GM21515 (cell line): ENCODE results near the gene MYO15A.

ENCODE experiments used
- ATAC-seq: cut with Tn5 transposase; IDR thresholded peaks from one replicate; pipeline ENCODE4 v1.9.1; 2021; ENCODE audit not compliant: unreplicated experiment

MYO15A gene

DNA sequence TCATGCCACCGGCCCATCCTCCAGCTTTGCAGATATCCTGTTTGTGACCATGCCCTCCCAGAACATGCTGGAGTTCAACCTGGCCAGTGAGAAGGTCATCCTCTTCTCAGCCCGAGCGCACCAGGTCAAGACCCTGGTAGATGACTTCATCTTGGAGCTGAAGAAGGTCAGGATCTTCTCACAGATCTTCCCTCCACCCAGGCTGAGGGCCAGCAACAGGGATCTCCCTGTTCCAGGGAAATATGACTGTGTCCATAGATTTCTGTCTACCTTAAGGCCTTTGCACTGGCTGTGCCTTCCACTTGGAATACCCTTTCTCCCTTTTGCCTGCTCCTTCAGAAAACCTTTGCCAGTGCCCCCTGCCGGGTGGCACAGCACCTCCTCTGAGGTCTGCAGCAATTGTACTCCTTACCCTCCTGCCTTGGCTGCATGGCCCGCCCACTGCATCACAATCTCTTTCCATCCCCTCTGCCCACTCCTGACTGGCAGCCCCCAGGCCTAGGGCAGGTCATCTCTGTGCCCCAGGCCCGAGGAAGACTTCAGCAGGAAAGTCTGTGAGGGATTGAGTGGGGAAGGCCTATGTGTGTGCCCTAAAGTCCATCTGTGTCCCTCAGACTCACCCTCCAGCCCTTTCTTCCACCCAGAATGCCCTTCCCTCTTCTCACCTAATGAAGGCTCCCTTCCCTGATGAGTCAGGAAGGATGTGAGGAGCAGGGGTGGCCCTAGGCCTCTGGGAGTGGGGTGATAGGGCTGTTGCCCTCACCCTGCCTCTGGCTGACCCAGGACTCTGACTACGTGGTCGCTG, 47.8 kb downstream of the MYO15A start:
- no peak for ATAC-seq

DNA sequence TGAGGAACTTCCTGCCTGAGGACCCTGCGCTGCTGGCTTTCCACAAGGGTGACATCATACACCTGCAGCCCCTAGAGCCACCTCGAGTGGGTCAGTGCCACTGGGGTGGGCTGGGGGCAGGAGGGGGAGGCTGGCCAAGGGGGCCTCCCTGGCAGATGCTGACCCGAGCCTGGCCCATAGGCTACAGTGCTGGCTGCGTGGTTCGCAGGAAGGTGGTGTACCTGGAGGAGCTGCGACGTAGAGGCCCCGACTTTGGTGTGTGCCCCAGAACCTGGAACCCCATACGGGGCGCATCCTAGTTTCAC, 48.4 kb downstream of the MYO15A start:
- no peak for ATAC-seq

DNA sequence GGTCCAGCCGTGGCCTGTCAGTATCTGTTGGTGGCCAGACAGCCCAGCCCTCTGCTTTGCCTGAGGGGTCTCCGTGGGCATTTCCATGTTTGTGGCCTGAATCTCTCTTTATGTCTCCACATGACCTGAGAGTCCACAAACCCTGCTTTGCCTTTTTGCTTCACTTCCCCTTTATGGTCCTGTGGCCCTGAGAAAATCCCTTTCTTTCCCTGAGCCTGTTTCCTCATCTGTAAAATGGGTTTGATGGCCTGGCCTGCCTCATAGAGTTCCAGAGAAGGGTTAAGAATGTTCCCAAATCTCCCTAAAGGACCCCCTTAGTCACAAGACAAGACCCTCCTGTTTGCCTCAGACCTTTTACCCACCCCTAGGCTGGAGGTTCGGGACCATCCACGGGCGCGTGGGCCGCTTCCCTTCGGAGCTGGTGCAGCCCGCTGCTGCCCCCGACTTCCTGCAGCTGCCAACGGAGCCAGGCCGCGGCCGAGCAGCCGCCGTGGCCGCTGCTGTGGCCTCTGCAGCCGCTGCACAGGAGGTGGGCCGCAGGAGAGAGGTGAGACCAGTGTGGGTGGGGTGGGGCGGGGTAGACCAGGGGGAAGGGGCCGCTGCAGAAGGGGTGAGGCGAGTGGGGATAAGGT, 48.9 kb downstream of the MYO15A start:
- ATAC-seq, result no peak

DNA sequence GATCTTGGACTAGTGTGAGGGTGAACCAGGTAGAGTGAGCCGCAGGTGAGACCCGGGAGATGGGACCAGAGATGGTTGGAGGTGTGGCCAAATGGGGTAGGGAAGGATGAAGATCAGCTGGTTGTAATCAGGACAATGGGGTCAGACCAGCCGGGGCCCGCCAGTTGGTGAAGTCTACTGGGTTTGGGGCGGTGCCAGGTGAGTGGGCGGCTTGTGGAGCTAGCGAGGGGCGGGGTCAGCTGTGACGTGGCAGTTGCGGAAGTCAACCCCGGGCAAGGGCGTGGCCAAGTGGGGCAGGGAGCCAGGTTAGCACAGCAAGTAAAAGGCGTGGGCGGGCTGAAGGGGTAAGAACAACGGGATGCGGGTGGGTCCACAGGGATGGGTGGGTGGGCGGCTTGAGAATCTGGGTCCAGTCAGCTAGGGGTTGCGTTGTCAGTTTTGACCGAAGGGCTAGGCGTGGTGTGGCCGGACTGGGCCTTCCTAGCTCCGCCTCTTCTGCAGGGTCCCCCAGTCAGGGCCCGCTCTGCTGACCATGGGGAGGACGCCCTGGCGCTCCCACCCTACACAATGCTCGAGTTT, 49.6 kb downstream of the MYO15A start:
- peak; percentile 44 for ATAC-seq

DNA sequence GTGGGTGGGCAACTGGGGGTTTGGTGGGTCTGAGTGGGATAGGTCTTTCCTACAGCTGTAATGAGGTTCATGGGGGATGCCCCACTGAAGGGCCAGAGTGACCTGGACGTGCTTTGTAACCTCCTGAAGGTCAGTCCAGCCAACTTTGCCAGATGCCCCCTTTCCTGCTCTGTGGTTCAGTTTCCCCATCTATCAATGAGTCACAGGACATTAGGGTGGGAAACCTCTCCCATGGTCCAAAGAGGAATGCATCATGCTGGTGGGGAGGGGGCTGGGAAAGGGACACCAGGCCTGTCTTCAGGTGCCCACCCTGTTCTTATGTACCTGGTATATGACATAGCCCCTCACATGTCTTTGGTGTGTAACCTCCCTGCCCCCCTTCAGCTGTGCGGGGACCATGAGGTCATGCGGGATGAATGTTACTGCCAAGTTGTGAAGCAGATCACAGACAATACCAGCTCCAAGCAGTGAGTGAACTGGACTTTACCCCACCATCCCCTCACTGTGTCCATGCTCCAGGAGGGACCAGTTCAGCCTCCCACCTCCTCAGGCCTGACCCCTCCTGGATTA, 51.1 kb downstream of the MYO15A start:
- ATAC-seq, result no peak

DNA sequence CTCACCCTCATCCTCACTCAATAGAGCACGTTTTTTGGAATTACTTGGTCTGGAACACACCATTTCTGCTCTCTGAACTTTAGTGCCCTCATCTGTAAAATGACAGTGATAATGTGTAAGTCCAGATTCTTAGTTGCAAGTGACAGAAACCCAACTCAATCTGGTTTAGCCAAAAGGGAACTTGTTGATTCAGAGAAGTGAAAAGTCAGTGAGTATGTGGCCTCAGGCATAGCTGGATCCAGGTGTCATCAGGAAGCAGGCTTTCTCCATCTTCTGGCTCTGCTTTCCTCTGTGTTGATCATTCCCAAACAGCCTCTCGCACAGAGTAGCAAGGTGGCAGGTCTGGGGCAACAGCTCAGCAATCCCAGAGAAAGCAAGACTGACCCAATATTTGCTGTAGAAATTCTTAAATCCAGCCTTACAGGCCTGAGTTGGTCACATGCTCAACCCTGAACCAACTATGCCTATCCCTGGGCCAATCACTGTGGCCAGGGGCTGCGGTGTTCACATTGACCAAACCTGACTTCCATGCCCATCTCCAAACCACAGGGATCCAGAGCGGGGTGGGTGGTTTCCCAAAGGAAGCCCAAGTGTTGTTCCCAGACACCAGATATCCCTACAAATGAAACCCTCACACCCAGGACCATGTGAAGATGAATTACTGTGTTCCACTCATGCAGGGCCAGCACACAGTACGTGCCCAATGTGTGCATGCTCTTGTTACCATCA, 51.7 kb downstream of the MYO15A start:
- ATAC-seq, result no peak

DNA sequence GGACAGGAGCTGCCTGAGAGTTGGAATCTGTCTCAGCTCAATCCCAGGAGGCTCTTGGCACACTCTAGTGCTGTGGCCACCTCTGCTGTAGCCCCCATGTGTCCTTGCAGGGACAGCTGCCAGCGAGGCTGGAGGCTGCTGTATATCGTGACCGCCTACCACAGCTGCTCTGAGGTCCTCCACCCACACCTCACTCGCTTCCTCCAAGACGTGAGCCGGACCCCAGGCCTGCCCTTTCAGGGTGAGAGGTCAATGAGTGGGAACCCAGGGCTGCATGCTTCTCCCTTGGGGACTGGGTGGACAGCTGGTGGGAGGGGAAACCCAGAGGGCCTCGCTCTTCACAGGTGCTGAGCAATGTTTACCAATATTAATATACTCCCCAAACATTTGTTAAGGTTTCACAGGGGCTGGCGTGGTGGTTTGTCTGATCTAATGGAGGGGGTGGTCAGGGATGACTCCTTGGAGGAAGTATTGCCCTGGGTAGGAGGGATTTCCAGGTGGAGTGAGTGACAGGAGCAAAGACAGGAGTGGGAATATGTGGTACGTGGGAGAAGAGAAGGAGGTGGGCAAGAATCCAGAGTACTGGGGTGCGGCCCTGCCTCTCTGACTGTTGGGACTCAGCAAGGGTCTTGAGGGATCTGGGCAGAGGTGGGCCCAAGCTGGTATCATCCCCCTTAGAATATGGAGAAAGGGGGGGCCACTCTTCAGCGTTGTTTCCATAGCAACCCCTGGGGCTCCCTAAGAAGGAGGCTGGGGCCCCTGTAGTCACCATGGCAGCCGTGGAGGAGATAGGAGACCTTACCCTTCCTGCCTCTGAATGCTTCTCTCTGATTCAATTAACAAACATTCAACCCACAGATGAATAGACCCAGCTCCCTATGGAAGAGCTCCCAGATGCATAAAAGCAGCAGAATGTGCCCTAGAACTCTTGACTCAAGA, 52.9 kb downstream of the MYO15A start:
- no peak for ATAC-seq

DNA sequence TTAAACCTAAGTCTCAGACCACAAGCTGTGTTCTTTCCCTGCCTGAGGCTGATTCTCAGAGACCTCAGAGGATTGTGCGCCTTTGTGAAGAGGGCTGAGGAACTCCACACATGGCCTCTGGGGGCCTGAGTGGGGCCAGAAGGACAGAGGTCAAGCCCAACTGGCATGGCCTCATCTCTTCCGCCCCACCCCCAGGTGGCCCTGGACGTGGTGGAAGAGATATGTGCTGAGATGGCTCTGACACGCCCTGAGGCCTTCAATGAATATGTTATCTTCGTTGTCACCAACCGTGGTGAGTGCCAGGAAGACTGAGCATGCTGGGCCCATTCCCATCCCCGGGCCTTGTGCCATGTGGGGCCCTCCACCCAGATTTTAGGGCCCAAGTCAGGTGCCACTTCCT, 55.0 kb downstream of the MYO15A start:
- no peak for ATAC-seq

DNA sequence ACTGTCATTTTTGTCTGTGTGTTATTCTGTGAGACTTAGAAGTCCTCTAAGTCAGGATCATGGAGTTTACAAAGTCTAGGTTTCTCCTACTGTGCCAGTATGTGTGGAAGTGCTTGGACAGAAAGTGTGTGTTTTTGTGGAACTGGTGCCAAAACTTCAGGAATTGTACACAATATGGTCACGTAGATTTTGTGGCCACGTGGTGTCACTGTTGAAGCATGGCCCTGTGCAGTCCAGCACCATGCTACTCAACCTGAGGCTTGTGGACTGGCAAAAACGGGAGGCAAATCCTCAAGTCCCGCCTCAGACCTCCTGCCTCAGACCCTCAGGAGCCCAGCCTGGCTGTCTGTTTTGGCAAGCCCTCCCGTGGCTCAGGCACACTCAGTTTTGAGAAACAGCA, 58.3 kb downstream of the MYO15A start:
- ATAC-seq, result no peak

DNA sequence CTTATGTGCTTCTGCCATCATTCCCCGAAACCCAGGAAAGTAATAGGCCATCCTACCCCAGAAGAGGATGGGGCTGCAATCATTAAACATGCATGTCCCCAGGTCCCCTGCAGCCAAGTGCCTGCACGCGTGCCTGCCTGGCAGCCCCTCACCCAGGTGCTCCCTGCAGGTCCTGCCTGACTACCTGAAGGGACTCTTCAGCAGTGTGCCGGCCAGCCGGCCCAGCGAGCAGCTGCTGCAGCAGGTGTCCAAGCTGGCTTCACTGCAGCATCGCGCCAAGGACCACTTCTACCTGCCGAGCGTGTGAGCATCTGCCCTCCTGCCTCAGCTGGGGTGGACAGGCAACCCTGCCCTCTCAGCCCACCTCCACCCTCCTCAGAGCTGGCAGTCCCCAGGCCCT, 58.9 kb downstream of the MYO15A start:
- ATAC-seq, result no peak

DNA sequence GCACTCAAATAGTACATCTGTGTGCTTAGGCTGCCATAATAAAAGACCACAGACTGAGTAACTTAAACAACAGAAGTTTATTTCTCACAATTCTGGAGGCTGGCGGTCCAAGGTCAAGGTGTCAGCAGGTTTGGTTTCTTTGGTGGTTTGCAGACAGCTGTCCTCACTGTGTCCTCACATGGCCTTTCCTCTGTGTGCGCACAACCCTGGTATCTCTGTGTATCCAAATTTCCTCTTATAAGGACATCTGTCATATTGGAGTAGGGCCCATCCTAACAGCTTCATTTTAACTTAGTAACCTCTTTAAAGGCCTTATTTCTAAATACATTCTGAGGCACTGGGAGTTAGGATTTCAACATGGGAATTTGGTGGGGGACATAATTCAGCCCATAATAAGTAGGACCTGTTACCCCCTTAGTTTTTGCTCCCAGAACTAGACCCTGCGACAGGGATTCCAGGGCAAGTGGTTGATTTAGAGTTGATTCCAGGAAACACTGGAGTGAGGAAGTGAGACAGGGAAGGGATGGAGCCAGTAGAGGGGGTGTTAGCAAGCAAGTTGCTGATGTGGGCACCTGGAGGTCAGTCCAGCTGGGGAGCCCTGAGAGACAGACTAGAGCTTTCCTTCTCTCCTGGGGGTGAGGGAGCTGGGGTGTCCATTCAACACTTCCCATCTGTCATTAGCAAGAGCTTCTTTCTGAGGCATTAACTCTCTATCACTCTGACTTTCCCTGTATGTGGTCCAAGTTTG, 64.1 kb downstream of the MYO15A start:
- no peak for ATAC-seq

DNA sequence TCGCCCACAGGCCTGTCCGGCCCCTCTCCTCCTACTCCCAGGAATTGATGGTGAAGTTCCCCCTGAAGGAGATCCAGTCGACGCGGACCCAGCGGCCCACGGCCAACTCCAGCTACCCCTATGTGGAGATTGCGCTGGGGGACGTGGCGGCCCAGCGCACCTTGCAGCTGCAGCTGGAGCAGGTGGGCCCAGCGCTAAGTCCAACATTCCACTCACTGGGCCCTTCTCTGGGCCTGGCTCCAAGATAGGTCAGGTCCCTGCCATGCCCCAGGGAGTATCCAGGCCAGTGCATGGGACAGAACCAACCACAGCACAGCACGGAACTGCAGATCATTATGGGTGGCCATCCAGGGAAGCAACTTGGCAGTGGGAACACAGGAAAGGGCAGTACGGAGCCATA, 65.2 kb downstream of the MYO15A start:
- ATAC-seq, result no peak

DNA sequence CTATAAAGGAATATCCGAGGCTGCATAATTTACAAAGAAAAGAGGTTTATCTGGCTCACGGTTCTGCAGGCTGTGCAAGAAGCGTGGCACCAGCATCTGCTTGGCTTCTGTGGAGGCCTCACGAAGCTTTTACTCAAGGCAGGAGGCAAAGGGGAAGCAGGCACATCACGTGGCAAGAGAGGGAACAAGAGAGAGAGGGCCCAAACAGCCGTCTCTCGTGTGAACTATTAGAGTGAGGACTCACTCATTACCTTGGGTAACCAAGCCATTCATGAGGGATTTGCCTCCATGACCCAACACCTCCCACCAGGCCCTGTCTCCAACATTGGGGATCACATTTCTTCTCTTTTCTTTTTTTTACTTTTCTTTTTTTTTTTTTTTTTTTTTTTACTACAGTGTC, 67.6 kb downstream of the MYO15A start:
- no peak for ATAC-seq

DNA sequence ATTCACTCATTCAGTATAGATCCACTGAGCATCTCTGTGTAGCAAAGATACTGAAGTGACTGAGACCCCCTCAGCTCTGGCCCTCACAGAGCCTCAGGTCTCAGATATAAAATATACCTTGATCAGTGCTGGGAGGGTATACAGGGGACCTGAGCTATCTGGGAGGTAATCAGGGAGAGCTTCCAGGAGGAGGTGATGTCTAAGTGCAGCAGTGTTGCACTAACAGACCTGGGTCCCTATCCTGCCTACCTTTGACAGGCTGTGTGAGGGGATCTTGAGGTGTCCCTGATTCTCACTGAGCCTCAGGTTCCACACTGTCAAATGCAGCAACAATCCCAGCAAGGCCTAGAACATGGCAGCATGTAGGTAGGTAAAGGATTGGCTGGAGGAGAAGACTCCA, 68.6 kb downstream of the MYO15A start:
- ATAC-seq, result no peak

DNA sequence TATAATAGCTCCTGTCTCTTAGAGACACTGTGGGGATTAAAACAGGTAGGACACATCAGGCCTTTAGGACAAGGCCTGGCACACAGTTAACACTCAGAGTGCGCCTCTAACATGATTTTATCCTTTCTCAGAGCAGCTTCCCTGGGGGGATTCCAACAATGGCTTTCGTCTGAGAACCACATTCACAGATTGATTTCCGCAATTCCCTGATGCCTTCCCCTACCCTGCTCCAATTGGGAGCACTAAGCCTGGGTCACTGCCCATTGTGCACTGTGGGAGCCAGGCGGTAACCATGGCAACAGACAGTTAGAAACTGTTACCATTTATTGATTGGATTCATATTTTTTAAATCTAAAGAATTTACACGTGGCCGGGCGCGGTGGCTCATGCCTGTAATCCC, 69.2 kb downstream of the MYO15A start:
- ATAC-seq, result no peak

DNA sequence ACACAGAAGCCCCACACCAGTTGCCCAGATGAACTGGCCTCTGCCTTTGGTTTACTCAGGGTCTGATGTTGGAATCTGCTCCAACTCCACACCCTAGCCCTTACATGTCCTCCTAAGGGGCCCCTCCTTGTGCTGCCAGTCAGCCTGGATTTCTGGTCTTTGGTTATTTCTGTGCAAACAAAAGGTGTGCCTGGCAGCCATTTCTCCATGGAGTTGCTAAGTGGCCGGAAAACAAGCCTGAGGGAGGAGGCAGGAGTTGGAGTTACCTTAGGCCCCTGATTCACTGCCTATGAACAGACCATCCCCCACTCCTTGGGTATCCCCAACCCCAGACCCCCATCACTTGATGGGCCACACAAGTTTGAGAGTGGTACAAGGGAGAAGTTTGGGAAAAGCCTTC, 70.6 kb downstream of the MYO15A start:
- ATAC-seq, result no peak

DNA sequence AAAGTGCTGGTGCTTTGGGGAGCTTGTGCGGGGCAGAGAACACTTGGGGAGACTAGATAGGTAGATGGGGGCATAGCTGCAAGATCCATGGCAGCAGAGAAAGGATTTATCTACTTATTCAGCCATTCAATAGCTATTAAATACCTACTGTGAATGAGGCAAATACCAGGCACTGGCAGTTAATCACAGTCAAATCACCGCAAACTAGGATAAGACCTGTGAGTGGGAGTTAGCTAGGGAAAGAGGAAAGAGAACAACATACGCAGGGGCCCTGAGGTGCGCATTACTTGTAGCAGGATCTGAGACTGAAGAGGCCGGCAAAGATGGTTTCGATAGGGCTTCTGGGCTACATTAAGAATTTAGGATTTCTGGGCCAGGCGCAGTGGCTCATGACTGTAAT, 71.2 kb downstream of the MYO15A start:
- no peak for ATAC-seq

DNA sequence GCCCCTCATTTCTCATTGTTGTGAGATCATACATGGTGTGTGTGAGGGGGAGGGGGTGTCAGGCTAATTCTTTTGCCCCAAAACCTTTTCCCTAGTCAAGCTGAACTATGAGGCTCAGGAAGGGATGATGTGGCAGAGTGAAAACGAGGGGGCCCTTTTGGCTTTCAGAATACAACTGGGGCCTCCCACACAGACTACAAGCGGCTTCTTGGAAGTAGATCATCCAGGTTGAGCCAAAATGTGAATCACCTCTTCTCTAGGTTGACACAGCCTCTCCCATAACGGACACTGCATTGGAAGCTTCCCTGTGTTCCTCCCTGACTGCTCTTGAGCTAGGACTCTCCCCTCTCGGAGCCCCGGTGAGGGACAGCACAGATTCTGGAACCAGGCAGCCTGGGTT, 72.8 kb downstream of the MYO15A start:
- no peak for ATAC-seq

DNA sequence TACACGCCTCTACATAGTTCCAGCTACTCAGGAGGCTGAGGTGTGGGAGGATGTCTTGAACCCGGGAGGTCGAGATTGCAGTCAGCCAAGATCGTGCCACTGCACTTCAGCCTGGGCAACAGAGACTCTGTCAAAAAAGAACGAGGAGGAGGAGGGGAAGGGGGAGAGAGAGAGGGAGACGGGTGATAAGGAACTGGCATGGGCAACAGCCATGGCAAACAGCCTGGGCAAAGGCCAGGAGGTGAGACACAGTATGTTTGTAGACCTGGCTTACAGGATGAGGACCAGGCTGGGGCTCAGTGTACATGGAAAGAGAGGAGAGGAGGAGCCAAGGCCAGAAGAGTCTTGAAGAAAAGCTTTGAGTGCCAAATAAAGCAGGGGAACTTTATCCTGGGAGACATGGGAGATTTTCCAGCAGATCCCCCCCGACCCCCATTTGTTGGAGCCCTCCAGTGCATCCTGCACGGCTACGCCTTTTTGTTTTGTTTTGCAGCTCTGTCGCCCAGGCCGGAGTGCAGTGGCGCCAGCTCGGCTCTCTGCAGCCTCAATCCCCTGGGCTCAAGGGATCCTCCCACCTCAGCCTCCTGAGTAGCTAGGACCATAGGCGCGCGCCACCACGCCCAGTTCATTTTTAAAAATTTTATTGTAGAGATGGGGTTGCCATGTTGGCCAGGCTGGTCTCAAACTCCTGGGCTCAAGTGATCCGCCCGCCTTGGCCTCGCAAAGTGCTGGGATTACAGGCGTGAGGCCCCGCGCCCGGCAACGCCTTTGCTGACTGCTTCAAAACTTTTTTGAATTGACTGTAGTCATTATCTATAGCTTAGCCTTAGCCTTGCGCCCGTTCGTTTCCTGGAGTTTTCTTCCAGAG, 73.8 kb downstream of the MYO15A start:
- ATAC-seq, result no peak
